ENCODE data around the gene UBE2D2.
A peak's percentile ranks its signal among the peaks of the same experiment; 100 is the strongest.

The UBE2D2 gene

GRCh38 chr5:139651043-139651834 is 90.1 kb downstream of the UBE2D2 start:
- no peak for TF ChIP-seq CTCF (IDR thresholded peaks at IDR 0.05; ENCODE audit: low read depth, low read length, missing control alignments)
- peak overlapping the region; percentile 84 for H3K4me3 ChIP-seq (ENCODE audit: low read depth, low read length)
- no peak for DNase-seq (ENCODE audit: low read depth)

- peak overlapping the region; percentile 84 for H3K4me3 ChIP-seq (ENCODE audit: low read depth, low read length)
- TF ChIP-seq CTCF (IDR thresholded peaks at IDR 0.05; ENCODE audit: low read depth, low read length, missing control alignments), result no peak
- DNase-seq (ENCODE audit: low read depth), result peak; percentile 80
These were observed 91.0 kb downstream of the UBE2D2 start for GRCh38 chr5:139651853-139652787.

- DNase-seq (ENCODE audit: low read depth), result no peak
- H3K4me3 ChIP-seq (ENCODE audit: low read depth, low read length), result peak overlapping the region; percentile 6
- TF ChIP-seq CTCF (IDR thresholded peaks at IDR 0.05; ENCODE audit: low read depth, low read length, missing control alignments), result peak; percentile 7
These were observed 91.7 kb downstream of the UBE2D2 start for GRCh38 chr5:139652788-139653241.

- no peak for TF ChIP-seq CTCF (IDR thresholded peaks at IDR 0.05; ENCODE audit: low read depth, low read length, missing control alignments)
- DNase-seq (ENCODE audit: low read depth), result no peak
- H3K4me3 ChIP-seq (ENCODE audit: low read depth, low read length), result peak overlapping the region; percentile 6
These were observed 92.5 kb downstream of the UBE2D2 start for GRCh38 chr5:139653616-139654015.

GRCh38 chr5:139654464-139654863 is 93.3 kb downstream of the UBE2D2 start:
- no peak overlapping the region for H3K4me3 ChIP-seq (ENCODE audit: low read depth, low read length)
- no peak for TF ChIP-seq CTCF (IDR thresholded peaks at IDR 0.05; ENCODE audit: low read depth, low read length, missing control alignments)
- no peak for DNase-seq (ENCODE audit: low read depth)

GRCh38 chr5:139654871-139655491 is 93.8 kb downstream of the UBE2D2 start:
- H3K4me3 ChIP-seq (ENCODE audit: low read depth, low read length), result no peak overlapping the region

More at GRCh38 chr5:139654871-139655491, 93.8 kb downstream of the UBE2D2 start:
- no peak for TF ChIP-seq CTCF (IDR thresholded peaks at IDR 0.05; ENCODE audit: low read depth, low read length, missing control alignments)
- no peak for DNase-seq (ENCODE audit: low read depth)

Data from GM12864 (cell line).